Measurements from ENCODE around the gene CA11.

Gene CA11

GRCh38 chr19:48608798-48609263, 37.2 kb downstream of the CA11 start:
- Histone ChIP-seq H3K27me3 (ENCODE audit: control insufficient read depth, insufficient read depth, low read length) (no peaks in the 10 kb centered on the region), H3K4me3 (ENCODE audit: low read length) (no peak overlapping the region), H3K27ac (ENCODE audit: low read depth, low read length) (no peak overlapping the region), H3K9ac (ENCODE audit: low read length) (no peak overlapping the region), H3K4me1 (ENCODE audit: control insufficient read depth, insufficient read depth, low read length) (no peaks in the 10 kb centered on the region), H3K36me3 (ENCODE audit: control insufficient read depth, insufficient read depth, low read length) (no peaks in the 10 kb centered on the region)

- no peak overlapping the region for H3K9ac ChIP-seq (ENCODE audit: low read length)
- no peak overlapping the region for H3K4me3 ChIP-seq (ENCODE audit: low read length)
- H3K27ac ChIP-seq (ENCODE audit: low read depth, low read length) = no peak overlapping the region
- H3K27me3 ChIP-seq (ENCODE audit: control insufficient read depth, insufficient read depth, low read length) = no peaks in the 10 kb centered on the region
- no peaks in the 10 kb centered on the region for H3K4me1 ChIP-seq (ENCODE audit: control insufficient read depth, insufficient read depth, low read length)
- H3K36me3 ChIP-seq (ENCODE audit: control insufficient read depth, insufficient read depth, low read length) = no peaks in the 10 kb centered on the region
These were observed 38.6 kb downstream of the CA11 start for GRCh38 chr19:48607359-48607755.

DNA sequence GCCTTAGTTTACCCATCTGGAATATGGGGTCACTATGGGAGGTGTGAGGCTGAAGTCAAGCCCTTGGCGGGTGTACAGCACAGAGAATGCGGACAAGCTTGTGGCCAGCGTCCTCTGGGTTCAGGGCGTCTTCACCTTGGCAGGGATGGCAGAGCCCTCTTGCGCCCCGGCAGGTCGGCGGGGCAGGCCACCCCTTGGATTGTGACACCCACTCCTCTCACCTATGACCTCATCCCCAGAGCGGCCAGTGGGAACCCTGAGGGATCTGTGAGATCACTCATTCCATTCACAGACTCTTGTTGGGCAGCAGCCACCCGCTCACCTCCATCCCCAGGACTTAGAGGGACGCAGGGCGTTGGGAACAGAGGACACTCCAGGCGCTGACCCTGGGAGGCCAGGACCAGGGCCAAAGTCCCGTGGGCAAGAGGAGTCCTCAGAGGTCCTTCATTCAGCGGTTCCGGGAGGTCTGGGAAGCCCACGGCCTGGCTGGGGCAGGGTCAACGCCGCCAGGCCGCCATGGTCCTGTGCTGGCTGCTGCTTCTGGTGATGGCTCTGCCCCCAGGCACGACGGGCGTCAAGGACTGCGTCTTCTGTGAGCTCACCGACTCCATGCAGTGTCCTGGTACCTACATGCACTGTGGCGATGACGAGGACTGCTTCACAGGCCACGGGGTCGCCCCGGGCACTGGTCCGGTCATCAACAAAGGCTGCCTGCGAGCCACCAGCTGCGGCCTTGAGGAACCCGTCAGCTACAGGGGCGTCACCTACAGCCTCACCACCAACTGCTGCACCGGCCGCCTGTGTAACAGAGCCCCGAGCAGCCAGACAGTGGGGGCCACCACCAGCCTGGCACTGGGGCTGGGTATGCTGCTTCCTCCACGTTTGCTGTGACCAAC, 39.3 kb downstream of the CA11 start, which contains the start of gene SPACA4:
Gene SPACA4 (plus strand): TSS at position 280 of the 896 bp plus-strand sequence. CDS start 237 bp downstream, at position 517.
- H3K27me3 ChIP-seq (ENCODE audit: control insufficient read depth, insufficient read depth, low read length) = no peaks in the 10 kb centered on the region
- H3K4me1 ChIP-seq (ENCODE audit: control insufficient read depth, insufficient read depth, low read length) = no peaks in the 10 kb centered on the region
- no peak within 1 kb of the TSS for H3K27ac ChIP-seq (ENCODE audit: low read depth, low read length)
- H3K9ac ChIP-seq (ENCODE audit: low read length) = no peak within 1 kb of the TSS
- no peaks in the 10 kb centered on the region for H3K36me3 ChIP-seq (ENCODE audit: control insufficient read depth, insufficient read depth, low read length)
- no peak within 1 kb of the TSS for H3K4me3 ChIP-seq (ENCODE audit: low read length)

DNA sequence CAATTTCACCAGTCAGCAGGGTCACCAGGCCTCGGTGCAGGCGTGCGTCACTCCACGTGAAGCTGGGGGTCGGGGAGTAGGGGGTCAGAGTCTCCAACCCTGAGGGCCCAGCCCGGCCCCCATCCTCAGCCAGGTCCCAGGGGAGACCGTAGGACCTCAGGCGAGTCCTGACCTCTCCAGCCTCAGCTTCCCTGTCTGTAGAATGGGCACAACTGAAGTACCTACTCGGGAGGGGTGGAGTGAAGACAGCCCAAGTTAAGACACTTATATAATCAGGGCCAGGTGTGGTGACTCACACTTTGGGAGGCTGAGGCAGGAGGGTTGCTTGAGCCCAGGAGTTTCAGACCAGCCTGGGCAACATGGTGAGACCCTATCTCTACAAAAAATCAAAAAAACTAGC, 42.1 kb downstream of the CA11 start:
- no peak overlapping the region for H3K27ac ChIP-seq (ENCODE audit: low read depth, low read length)
- no peaks in the 10 kb centered on the region for H3K36me3 ChIP-seq (ENCODE audit: control insufficient read depth, insufficient read depth, low read length)
- no peaks in the 10 kb centered on the region for H3K4me1 ChIP-seq (ENCODE audit: control insufficient read depth, insufficient read depth, low read length)
- H3K4me3 ChIP-seq (ENCODE audit: low read length) = no peak overlapping the region
- H3K9ac ChIP-seq (ENCODE audit: low read length) = no peak overlapping the region
- no peaks in the 10 kb centered on the region for H3K27me3 ChIP-seq (ENCODE audit: control insufficient read depth, insufficient read depth, low read length)

DNA sequence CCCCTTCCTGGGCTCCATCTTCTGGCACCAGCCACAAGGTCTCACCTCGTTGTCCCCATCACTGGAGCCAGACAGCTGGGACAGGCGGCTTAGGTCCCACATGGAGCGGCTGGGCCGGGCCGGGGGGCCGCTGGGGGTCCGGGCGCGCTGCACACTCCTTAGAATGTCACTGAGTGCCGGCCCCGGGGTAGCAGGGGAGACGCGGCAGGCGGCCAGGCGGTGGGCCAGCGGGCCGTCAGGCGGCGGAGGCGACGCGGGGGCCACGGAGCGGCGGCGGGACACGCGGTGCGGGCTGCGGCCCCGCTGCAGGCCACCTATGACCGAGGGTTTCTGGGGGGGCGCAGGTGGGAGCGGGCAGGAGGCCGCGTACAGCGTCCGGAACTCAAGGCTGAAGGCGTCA, 42.5 kb downstream of the CA11 start:
- Histone ChIP-seq H3K36me3 (ENCODE audit: control insufficient read depth, insufficient read depth, low read length) (no peaks in the 10 kb centered on the region), H3K27ac (ENCODE audit: low read depth, low read length) (no peak overlapping the region), H3K4me1 (ENCODE audit: control insufficient read depth, insufficient read depth, low read length) (no peaks in the 10 kb centered on the region), H3K27me3 (ENCODE audit: control insufficient read depth, insufficient read depth, low read length) (no peaks in the 10 kb centered on the region), H3K4me3 (ENCODE audit: low read length) (no peak overlapping the region), H3K9ac (ENCODE audit: low read length) (no peak overlapping the region)

DNA sequence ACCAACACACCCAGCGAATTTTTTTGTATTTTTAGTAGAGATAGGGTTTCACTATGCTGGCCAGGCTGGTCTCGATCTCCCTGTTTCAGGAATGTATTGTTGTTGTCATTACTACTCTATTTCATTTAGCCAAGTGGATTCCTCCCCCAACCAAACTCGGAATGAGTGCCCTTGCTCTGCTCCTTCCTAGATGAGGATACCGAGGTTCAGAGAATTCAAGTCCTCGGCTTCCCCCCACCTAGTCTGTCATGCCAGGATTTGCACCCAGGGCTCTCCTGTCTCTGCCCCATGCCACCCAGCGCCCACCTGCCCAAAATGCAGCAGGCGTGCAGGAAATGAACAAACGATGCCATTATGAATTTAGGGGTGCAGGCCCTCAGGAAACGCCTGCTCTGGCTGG, 43.0 kb downstream of the CA11 start:
- no peak overlapping the region for H3K27ac ChIP-seq (ENCODE audit: low read depth, low read length)
- no peak overlapping the region for H3K4me3 ChIP-seq (ENCODE audit: low read length)
- no peaks in the 10 kb centered on the region for H3K4me1 ChIP-seq (ENCODE audit: control insufficient read depth, insufficient read depth, low read length)
- no peaks in the 10 kb centered on the region for H3K27me3 ChIP-seq (ENCODE audit: control insufficient read depth, insufficient read depth, low read length)
- no peaks in the 10 kb centered on the region for H3K36me3 ChIP-seq (ENCODE audit: control insufficient read depth, insufficient read depth, low read length)
- no peak overlapping the region for H3K9ac ChIP-seq (ENCODE audit: low read length)

DNA sequence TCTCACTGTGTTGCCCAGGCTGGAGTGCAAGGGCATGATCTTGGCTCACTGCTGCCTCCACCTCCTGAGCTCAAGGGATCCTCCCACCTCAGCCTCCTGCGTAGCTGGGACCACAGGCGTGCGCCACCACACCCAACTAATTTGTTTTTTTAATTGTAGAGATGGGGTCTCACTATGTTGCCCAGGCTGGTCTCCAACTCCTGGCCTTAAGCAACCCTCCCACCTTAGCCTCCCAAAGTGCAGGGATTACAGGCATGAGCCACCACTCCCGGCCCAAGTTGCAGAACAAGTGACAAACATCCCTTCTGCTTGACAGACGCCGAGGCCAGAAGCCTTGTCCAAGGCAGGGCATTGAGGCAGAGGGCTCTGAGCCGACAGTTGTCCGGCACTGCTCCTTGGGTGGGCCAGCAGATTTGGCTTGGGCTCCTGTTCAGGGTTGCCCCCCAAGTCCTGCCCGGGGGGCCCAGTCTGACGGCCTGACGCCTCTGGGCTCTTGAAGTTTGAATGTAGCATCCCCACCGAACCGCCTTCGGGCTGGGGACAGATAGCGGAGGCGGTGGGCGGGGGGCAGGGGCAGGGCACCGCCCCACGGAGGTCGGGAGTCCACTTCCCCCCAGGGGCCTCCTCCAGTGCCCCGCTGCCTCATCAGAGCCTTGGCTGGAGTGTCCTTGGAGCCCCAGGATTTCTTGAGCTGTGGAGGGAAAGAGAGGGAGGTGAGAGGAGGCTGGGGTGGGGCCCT, 45.1 kb downstream of the CA11 start:
- H3K36me3 ChIP-seq (ENCODE audit: control insufficient read depth, insufficient read depth, low read length) = no peaks in the 10 kb centered on the region
- no peaks in the 10 kb centered on the region for H3K4me1 ChIP-seq (ENCODE audit: control insufficient read depth, insufficient read depth, low read length)
- H3K27ac ChIP-seq (ENCODE audit: low read depth, low read length) = no peak overlapping the region
- H3K27me3 ChIP-seq (ENCODE audit: control insufficient read depth, insufficient read depth, low read length) = no peaks in the 10 kb centered on the region
- H3K9ac ChIP-seq (ENCODE audit: low read length) = no peak overlapping the region
- H3K4me3 ChIP-seq (ENCODE audit: low read length) = no peak overlapping the region

- Histone ChIP-seq H3K27me3 (ENCODE audit: control insufficient read depth, insufficient read depth, low read length) (no peaks in the 10 kb centered on the region), H3K4me3 (ENCODE audit: low read length) (no peak overlapping the region), H3K4me1 (ENCODE audit: control insufficient read depth, insufficient read depth, low read length) (no peaks in the 10 kb centered on the region), H3K9ac (ENCODE audit: low read length) (no peak overlapping the region), H3K36me3 (ENCODE audit: control insufficient read depth, insufficient read depth, low read length) (no peaks in the 10 kb centered on the region), H3K27ac (ENCODE audit: low read depth, low read length) (no peak overlapping the region)
These were observed 46.8 kb downstream of the CA11 start for GRCh38 chr19:48598996-48599700.

DNA sequence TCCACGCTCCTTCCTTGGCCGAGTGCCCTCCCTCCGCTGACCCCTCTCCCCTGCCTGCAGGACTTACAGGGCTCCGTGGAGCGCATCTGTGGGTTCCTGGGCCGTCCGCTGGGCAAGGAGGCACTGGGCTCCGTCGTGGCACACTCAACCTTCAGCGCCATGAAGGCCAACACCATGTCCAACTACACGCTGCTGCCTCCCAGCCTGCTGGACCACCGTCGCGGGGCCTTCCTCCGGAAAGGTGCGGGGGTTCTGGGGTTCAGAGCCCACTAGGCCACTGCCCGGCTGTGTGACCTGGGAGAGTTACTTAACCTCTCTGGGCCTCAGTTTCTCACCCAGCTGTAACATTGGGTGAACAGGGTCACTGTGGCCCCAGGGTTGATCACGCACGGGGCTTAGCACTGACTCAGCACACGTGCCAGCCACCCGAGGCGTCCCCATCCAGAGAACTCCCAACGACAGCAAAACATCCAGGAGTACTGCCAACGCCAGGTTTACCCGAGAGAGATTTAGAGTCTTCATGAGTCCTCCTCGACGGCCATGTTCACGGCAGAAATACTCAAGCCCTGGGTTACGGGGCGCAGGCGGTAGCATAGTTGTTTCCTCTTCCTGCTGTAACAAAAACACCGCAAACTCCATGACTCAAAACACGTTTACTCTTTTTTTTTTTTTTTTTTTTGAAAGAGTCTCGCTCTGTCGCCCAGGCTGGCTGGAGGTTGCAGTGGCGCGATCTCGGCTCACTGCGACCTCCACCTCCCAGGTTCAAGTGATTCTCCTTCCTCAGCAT, 49.1 kb downstream of the CA11 start:
- Histone ChIP-seq H3K27ac (ENCODE audit: low read depth, low read length) (no peak overlapping the region), H3K4me1 (ENCODE audit: control insufficient read depth, insufficient read depth, low read length) (no peaks in the 10 kb centered on the region), H3K36me3 (ENCODE audit: control insufficient read depth, insufficient read depth, low read length) (no peaks in the 10 kb centered on the region), H3K9ac (ENCODE audit: low read length) (no peak overlapping the region), H3K27me3 (ENCODE audit: control insufficient read depth, insufficient read depth, low read length) (no peaks in the 10 kb centered on the region), H3K4me3 (ENCODE audit: low read length) (no peak overlapping the region)

DNA sequence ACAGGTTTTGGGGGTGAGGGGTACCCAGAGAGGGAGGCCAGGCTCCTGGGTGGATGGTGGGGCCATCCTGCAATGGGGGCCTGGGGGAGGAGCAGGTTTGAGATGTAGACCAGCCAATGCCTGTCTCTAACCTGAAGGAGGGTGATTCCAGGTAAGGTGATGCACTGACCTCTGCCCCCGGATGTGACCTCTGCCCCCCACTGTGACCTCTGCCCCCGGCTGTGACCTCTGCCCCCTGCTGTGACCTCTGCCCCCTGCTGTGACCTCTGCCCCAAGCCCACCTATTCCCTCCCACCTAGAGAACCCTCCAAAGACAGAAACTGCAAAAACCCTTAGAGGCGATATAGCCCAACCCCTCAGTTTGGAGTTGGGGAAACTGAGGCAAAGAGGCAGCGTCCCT, 49.8 kb downstream of the CA11 start:
- Histone ChIP-seq H3K4me3 (ENCODE audit: low read length) (no peak overlapping the region), H3K36me3 (ENCODE audit: control insufficient read depth, insufficient read depth, low read length) (no peaks in the 10 kb centered on the region), H3K27me3 (ENCODE audit: control insufficient read depth, insufficient read depth, low read length) (no peaks in the 10 kb centered on the region), H3K4me1 (ENCODE audit: control insufficient read depth, insufficient read depth, low read length) (no peaks in the 10 kb centered on the region), H3K9ac (ENCODE audit: low read length) (no peak overlapping the region), H3K27ac (ENCODE audit: low read depth, low read length) (no peak overlapping the region)

DNA sequence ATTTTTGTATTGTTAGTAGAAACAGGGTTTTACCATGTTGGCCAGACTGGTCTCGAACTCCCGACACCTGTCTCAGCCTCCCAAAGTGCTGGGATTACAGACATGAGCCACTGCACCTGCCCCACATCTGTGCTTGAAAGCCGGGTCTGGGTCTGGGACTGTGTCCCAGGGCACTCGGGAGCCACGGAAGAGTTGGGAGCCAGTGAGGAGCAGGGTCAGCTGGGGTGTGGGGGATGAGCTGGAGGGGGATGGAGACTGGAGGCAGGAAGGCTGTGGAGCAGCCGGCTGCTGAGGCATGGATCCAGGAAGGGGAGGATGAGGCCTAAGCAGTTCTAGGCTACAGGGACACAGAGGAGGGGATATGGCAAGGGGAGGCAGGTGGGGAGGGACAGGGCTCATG, 50.2 kb downstream of the CA11 start:
- Histone ChIP-seq H3K36me3 (ENCODE audit: control insufficient read depth, insufficient read depth, low read length) (no peaks in the 10 kb centered on the region), H3K4me3 (ENCODE audit: low read length) (no peak overlapping the region), H3K27ac (ENCODE audit: low read depth, low read length) (no peak overlapping the region), H3K27me3 (ENCODE audit: control insufficient read depth, insufficient read depth, low read length) (no peaks in the 10 kb centered on the region), H3K9ac (ENCODE audit: low read length) (no peak overlapping the region), H3K4me1 (ENCODE audit: control insufficient read depth, insufficient read depth, low read length) (no peaks in the 10 kb centered on the region)

DNA sequence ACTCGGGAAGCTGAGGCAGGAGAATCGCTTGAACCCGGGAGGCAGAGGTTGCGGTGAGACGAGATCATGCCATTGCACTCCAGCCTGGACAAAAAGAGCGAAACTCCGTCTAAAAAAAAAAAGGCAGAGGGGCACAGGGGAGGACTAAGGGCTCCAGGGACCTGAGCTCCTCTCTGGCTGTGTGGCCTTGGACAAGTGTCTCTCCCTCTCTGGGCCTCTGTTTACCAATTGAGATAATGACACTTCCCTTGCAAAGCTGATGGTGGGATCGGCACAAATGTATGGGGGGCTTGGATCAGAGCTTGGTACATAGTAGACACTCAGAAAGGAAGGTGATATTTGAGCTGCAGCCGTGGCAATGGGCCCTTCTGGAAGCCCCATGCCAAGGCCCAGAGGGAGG, 50.8 kb downstream of the CA11 start:
- H3K4me3 ChIP-seq (ENCODE audit: low read length) = no peak overlapping the region
- no peaks in the 10 kb centered on the region for H3K27me3 ChIP-seq (ENCODE audit: control insufficient read depth, insufficient read depth, low read length)
- H3K9ac ChIP-seq (ENCODE audit: low read length) = no peak overlapping the region
- H3K4me1 ChIP-seq (ENCODE audit: control insufficient read depth, insufficient read depth, low read length) = no peaks in the 10 kb centered on the region
- H3K27ac ChIP-seq (ENCODE audit: low read depth, low read length) = no peak overlapping the region
- no peaks in the 10 kb centered on the region for H3K36me3 ChIP-seq (ENCODE audit: control insufficient read depth, insufficient read depth, low read length)

Measured in rectal smooth muscle tissue (tissue), 1 donor.